Panc1 (cell line): Measurements from ENCODE around the gene HEMGN.

ENCODE experiments used
- CTCF ChIP-seq: fragments of 450-650 bp; IDR thresholded peaks from 2 replicates; pipeline ENCODE4 v1.5.1; 2017; ENCODE audit warnings: mild to moderate bottlenecking
- POLR2AphosphoS5 ChIP-seq: IDR thresholded peaks from 2 replicates; pipeline ENCODE4 v1.6.1; 2012; ENCODE audit warnings: mild to moderate bottlenecking, low read depth, low read length, moderate library complexity
- REST ChIP-seq, 2 experiments: IDR thresholded peaks; 2 replicates each; pipeline ENCODE4 v1.6.1; 2011 to 2012; ENCODE audit warnings: low read depth in 2 of 2, control low read depth in 1 of 2, low read length in 1 of 2, mild to moderate bottlenecking in 1 of 2, moderate library complexity in 1 of 2; ENCODE audit not compliant: insufficient read depth in 1 of 2
- SIN3A ChIP-seq: IDR thresholded peaks from 2 replicates; pipeline ENCODE4 v1.6.1; 2012; ENCODE audit warnings: low read depth, mild to moderate bottlenecking, low read length, moderate library complexity, borderline replicate concordance; ENCODE audit not compliant: insufficient read depth
- TCF7L2 ChIP-seq: IDR thresholded peaks from 2 replicates; pipeline ENCODE4 v1.6.1; 2011; ENCODE audit warnings: mild to moderate bottlenecking, low read depth, low read length, inconsistent platforms

- TF ChIP-seq POLR2AphosphoS5 (no peak), CTCF (no peak), SIN3A (no peak), TCF7L2 (no peak), REST (IDR thresholded peaks at IDR 0.05; ENCODE audit: insufficient read depth in 1 of 2, low read depth in 2 of 2, low read length in 1 of 2) (no peak)
Measured at GRCh38 chr9:97895211-97895610, 42.8 kb downstream of the HEMGN start.
